ENCODE results near the gene POC1B. TPM values are rescaled to one million over a fixed set of nuclear protein-coding genes. Genes with fewer than 3 reads are reported as not detected.

POC1B gene
- total RNA-seq, 1 donor from 2014 or later = 10.2 TPM

- H3K27me3 Mint-ChIP-seq (ENCODE audit: unreplicated experiment) = no peaks in the 10 kb centered on the region
- H3K4me1 Mint-ChIP-seq (ENCODE audit: unreplicated experiment) = no peaks in the 10 kb centered on the region
- peaks cover 4% of the 10 kb centered on the region for H3K36me3 Mint-ChIP-seq (ENCODE audit: unreplicated experiment)
- no peak for DNase-seq (ENCODE audit: extremely low spot score, unreplicated experiment)
- no peaks in the 10 kb centered on the region for H3K9me3 Mint-ChIP-seq (ENCODE audit: unreplicated experiment)
- TF ChIP-seq, protein P1, sequence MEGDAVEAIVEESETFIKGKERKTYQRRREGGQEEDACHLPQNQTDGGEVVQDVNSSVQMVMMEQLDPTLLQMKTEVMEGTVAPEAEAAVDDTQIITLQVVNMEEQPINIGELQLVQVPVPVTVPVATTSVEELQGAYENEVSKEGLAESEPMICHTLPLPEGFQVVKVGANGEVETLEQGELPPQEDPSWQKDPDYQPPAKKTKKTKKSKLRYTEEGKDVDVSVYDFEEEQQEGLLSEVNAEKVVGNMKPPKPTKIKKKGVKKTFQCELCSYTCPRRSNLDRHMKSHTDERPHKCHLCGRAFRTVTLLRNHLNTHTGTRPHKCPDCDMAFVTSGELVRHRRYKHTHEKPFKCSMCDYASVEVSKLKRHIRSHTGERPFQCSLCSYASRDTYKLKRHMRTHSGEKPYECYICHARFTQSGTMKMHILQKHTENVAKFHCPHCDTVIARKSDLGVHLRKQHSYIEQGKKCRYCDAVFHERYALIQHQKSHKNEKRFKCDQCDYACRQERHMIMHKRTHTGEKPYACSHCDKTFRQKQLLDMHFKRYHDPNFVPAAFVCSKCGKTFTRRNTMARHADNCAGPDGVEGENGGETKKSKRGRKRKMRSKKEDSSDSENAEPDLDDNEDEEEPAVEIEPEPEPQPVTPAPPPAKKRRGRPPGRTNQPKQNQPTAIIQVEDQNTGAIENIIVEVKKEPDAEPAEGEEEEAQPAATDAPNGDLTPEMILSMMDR (IDR thresholded peaks at IDR 0.05) = no peak
- no peak overlapping the region for H3K27ac Mint-ChIP-seq (ENCODE audit: unreplicated experiment)
- no peak overlapping the region for H3K4me3 Mint-ChIP-seq (ENCODE audit: unreplicated experiment)
Measured at GRCh38 chr12:89492883-89493282, 33.0 kb downstream of the POC1B start.

DNA sequence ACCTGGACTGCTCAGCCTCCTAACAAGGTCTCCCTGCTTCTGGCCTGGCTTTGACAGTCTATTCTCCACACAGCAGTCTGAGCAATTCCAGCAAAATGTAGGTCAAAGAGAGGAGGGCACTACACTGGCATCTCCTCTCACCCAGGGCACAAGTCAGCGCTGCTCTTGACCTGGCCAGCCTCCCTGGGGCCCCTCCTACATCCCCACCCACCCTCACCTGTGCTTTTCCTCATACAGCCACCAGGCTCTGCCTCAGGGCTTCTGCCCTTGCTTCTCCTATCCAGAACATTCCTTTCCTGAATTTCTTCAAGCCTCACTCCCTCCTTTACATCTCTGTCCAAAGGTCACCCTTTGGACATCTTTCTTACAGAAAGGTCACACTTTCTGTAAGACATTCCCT is 34.9 kb downstream of the POC1B start:
- no peaks in the 10 kb centered on the region for H3K9me3 Mint-ChIP-seq (ENCODE audit: unreplicated experiment)
- DNase-seq (ENCODE audit: extremely low spot score, unreplicated experiment) = no peak
- TF ChIP-seq, protein P1 (IDR thresholded peaks at IDR 0.05) = no peak
- H3K4me3 Mint-ChIP-seq (ENCODE audit: unreplicated experiment) = no peak overlapping the region
- H3K4me1 Mint-ChIP-seq (ENCODE audit: unreplicated experiment) = no peaks in the 10 kb centered on the region
- H3K36me3 Mint-ChIP-seq (ENCODE audit: unreplicated experiment) = peaks cover 5% of the 10 kb centered on the region
- H3K27me3 Mint-ChIP-seq (ENCODE audit: unreplicated experiment) = no peaks in the 10 kb centered on the region
- H3K27ac Mint-ChIP-seq (ENCODE audit: unreplicated experiment) = no peak overlapping the region

DNA sequence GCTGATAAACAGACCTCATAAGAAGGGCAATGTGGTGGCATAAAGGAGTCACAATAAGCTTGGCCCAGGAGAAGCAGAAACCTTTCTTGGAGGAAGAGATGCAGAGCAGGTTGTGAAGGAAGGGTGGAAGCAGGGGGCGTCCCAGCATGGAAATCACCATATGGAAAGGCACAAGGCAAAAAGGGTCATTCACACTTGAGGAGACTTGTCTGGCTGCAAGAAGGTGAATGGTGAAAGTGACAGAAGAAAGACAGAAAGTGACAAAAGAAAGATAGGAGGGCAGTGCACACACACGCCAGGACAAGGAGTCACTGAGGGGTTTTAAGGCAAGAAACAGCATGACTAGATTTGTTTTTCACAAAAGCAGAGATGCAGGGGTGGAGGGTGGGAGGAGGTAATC is 39.6 kb downstream of the POC1B start:
- Mint-ChIP-seq H3K27me3 (ENCODE audit: unreplicated experiment) (no peaks in the 10 kb centered on the region), H3K9me3 (ENCODE audit: unreplicated experiment) (no peaks in the 10 kb centered on the region), H3K4me1 (ENCODE audit: unreplicated experiment) (no peaks in the 10 kb centered on the region), H3K36me3 (ENCODE audit: unreplicated experiment) (peaks cover 5% of the 10 kb centered on the region), H3K4me3 (ENCODE audit: unreplicated experiment) (no peak overlapping the region), H3K27ac (ENCODE audit: unreplicated experiment) (no peak overlapping the region)
- DNase-seq (ENCODE audit: extremely low spot score, unreplicated experiment) = no peak
- TF ChIP-seq, protein P1 (IDR thresholded peaks at IDR 0.05) = no peak

GRCh38 chr12:89484470-89484869 is 41.4 kb downstream of the POC1B start:
- no peak for DNase-seq (ENCODE audit: extremely low spot score, unreplicated experiment)
- no peak overlapping the region for H3K27ac Mint-ChIP-seq (ENCODE audit: unreplicated experiment)
- H3K9me3 Mint-ChIP-seq (ENCODE audit: unreplicated experiment) = no peaks in the 10 kb centered on the region
- no peaks in the 10 kb centered on the region for H3K4me1 Mint-ChIP-seq (ENCODE audit: unreplicated experiment)
- H3K4me3 Mint-ChIP-seq (ENCODE audit: unreplicated experiment) = no peak overlapping the region
- no peaks in the 10 kb centered on the region for H3K27me3 Mint-ChIP-seq (ENCODE audit: unreplicated experiment)
- peaks cover 5% of the 10 kb centered on the region for H3K36me3 Mint-ChIP-seq (ENCODE audit: unreplicated experiment)
- TF ChIP-seq, protein P1 (IDR thresholded peaks at IDR 0.05) = no peak

- peaks cover 5% of the 10 kb centered on the region for H3K36me3 Mint-ChIP-seq (ENCODE audit: unreplicated experiment)
- DNase-seq (ENCODE audit: extremely low spot score, unreplicated experiment) = no peak
- H3K27ac Mint-ChIP-seq (ENCODE audit: unreplicated experiment) = no peak overlapping the region
- TF ChIP-seq, protein P1 (IDR thresholded peaks at IDR 0.05) = no peak
- no peaks in the 10 kb centered on the region for H3K9me3 Mint-ChIP-seq (ENCODE audit: unreplicated experiment)
- no peaks in the 10 kb centered on the region for H3K4me1 Mint-ChIP-seq (ENCODE audit: unreplicated experiment)
- no peaks in the 10 kb centered on the region for H3K27me3 Mint-ChIP-seq (ENCODE audit: unreplicated experiment)
- H3K4me3 Mint-ChIP-seq (ENCODE audit: unreplicated experiment) = no peak overlapping the region
Measured at GRCh38 chr12:89481213-89481914, 44.5 kb downstream of the POC1B start.

Measured in osteocyte (in vitro differentiated cells).